ENCODE measurements around the gene PLD4. TPM values are rescaled to one million over a fixed set of nuclear protein-coding genes. Genes with fewer than 3 reads are reported as not detected.

PLD4 gene
- total and polyA plus RNA-seq, 2 experiments from 2014 or later: 0.77 TPM; not detected in 1

DNA sequence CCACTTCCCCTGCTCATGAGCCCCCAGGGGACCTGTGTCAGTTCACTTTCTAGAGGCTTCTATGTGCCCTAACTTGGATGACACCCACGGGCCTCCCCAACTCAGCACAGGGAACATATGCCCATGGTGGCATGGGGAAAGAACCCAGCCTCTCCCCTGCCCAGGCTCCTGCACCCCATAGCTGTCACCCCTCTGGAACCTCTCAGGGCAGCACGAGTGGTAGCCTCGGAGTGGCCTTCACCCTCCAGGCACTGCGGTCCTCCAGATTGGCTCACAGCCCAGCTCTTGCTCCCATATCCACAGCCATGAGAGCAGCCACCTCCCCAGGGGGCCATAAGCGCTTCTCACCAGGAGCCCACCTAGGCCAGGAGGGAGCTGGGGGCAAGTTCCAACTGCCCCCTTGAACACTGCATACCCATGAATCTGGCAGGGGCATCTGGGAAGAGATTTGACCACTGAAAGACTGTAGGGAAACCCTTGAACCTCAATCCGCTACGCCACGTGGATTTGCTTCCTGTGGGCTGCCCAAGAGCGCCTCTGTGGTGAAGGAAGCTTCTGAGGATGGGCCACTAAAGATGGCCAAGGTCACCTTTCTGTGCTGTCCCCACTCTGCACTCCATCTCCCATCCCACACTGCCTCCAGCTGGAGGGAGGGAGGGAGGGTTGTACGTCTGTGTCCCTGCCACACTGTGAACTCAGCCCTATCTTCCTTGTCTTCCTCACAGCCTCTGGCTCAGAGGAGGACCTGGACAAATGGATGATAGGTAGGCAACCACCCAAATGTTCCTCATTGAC, 11.9 kb downstream of the PLD4 start:
- Histone ChIP-seq H3K4me2 (no peak overlapping the region), H3K4me3 (no peak overlapping the region), H3K79me2 (no peaks in the 10 kb centered on the region), H3K9me3 (ENCODE audit: low read depth) (no peaks in the 10 kb centered on the region), H3K36me3 (replicated peaks; ENCODE audit: insufficient read depth, low read depth) (no peaks in the 10 kb centered on the region), H2AFZ (no peak overlapping the region), H3K27ac (no peak overlapping the region), H3K27me3 (peaks cover 63% of the 10 kb centered on the region), H3K9me2 (replicated peaks; ENCODE audit: insufficient read depth) (no peaks in the 10 kb centered on the region), H3K4me1 (ENCODE audit: insufficient read depth) (peaks cover 10% of the 10 kb centered on the region), H4K20me1 (ENCODE audit: insufficient read depth, poor library complexity, severe bottlenecking) (no peaks in the 10 kb centered on the region)
- TF ChIP-seq, protein P1, sequence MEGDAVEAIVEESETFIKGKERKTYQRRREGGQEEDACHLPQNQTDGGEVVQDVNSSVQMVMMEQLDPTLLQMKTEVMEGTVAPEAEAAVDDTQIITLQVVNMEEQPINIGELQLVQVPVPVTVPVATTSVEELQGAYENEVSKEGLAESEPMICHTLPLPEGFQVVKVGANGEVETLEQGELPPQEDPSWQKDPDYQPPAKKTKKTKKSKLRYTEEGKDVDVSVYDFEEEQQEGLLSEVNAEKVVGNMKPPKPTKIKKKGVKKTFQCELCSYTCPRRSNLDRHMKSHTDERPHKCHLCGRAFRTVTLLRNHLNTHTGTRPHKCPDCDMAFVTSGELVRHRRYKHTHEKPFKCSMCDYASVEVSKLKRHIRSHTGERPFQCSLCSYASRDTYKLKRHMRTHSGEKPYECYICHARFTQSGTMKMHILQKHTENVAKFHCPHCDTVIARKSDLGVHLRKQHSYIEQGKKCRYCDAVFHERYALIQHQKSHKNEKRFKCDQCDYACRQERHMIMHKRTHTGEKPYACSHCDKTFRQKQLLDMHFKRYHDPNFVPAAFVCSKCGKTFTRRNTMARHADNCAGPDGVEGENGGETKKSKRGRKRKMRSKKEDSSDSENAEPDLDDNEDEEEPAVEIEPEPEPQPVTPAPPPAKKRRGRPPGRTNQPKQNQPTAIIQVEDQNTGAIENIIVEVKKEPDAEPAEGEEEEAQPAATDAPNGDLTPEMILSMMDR (IDR thresholded peaks at IDR 0.05; ENCODE audit: poor library complexity): no peak
- TF ChIP-seq EZH2 (IDR thresholded peaks at IDR 0.05; ENCODE audit: borderline replicate concordance) (no peak), EZH2phosphoT487 (IDR thresholded peaks at IDR 0.05; ENCODE audit: low read depth, severe bottlenecking, unreplicated experiment) (no peak)
- WGBS (ENCODE audit: low lambda C conversion rate, missing lambda C conversion rate): 83% methylated on average over 10 of the region's 10 CpGs
- DNase-seq (ENCODE audit: low spot score): no peak

DNA sequence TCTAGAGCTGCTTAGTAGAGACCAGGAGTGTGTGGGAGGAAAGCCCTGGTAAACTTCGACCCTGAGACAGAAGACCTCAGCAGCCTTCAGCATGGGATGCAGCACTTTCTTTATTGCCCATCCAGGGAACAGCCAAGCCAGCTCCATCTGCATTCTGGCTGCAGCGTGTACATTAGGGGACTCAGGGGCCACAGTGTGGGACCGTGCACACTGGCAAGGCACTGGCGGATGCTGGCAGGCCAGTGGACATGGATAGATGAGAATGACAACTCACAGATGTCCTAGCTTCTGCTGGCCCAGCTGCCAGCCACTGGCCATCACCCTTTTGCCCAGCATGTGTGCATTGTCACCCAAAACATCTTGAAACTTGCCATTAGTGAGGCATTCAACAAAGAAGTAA, 12.5 kb downstream of the PLD4 start:
- H3K36me3 ChIP-seq (replicated peaks; ENCODE audit: insufficient read depth, low read depth): no peaks in the 10 kb centered on the region
- H3K9me3 ChIP-seq (ENCODE audit: low read depth): no peaks in the 10 kb centered on the region
- H3K9me2 ChIP-seq (replicated peaks; ENCODE audit: insufficient read depth): no peaks in the 10 kb centered on the region
- no peaks in the 10 kb centered on the region for H4K20me1 ChIP-seq (ENCODE audit: insufficient read depth, poor library complexity, severe bottlenecking)
- no peak overlapping the region for H2AFZ ChIP-seq
- H3K4me2 ChIP-seq: no peak overlapping the region
- no peak for DNase-seq (ENCODE audit: low spot score)
- peaks cover 57% of the 10 kb centered on the region for H3K27me3 ChIP-seq
- H3K4me3 ChIP-seq: no peak overlapping the region
- no peak overlapping the region for H3K27ac ChIP-seq
- 81% methylated on average over 4 of the region's 4 CpGs for WGBS (ENCODE audit: low lambda C conversion rate, missing lambda C conversion rate)
- peaks cover 10% of the 10 kb centered on the region for H3K4me1 ChIP-seq (ENCODE audit: insufficient read depth)
- TF ChIP-seq EZH2phosphoT487 (IDR thresholded peaks at IDR 0.05; ENCODE audit: low read depth, severe bottlenecking, unreplicated experiment) (no peak), EZH2 (IDR thresholded peaks at IDR 0.05; ENCODE audit: borderline replicate concordance) (no peak)
- TF ChIP-seq, protein P1 (IDR thresholded peaks at IDR 0.05; ENCODE audit: poor library complexity): no peak
- no peaks in the 10 kb centered on the region for H3K79me2 ChIP-seq

DNA sequence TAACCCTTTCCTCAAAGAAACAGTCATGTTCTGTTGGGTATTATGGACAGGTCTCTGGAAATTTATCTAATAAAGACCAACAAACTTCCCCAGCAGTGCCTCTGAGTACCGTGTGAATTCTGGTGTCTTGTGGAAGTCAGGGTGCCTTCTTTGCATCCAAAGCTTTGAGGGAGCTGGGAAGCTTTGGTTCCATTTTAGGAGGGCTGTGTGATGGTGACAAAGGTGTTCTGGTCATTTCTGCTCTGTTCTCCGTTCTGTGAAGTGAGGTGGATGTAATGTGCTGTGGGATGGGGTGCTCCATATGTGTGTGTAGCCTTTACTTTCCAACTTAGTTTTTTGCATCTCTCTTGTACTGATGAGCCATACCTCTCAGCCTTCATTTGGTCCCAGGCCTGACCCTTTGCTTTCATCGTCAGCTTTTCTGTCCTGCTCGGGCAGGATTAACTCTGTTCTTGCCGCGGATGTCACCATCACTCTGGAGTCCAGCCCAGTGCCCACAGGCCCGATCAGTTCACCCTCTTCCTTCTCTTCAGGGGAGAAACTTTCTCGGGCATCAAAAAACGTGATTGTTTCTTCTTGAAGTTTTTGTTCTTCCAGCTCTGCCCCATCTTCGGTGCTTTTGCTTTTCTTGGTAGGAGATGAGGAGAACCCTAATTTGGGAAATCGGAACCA, 13.2 kb downstream of the PLD4 start:
- H4K20me1 ChIP-seq (ENCODE audit: insufficient read depth, poor library complexity, severe bottlenecking): no peaks in the 10 kb centered on the region
- H3K36me3 ChIP-seq (replicated peaks; ENCODE audit: insufficient read depth, low read depth): no peaks in the 10 kb centered on the region
- no peak for DNase-seq (ENCODE audit: low spot score)
- no peak overlapping the region for H3K27ac ChIP-seq
- H3K9me3 ChIP-seq (ENCODE audit: low read depth): no peaks in the 10 kb centered on the region
- no peaks in the 10 kb centered on the region for H3K79me2 ChIP-seq
- no peak overlapping the region for H3K4me2 ChIP-seq
- peaks cover 50% of the 10 kb centered on the region for H3K27me3 ChIP-seq
- H2AFZ ChIP-seq: no peak overlapping the region
- TF ChIP-seq, protein P1 (IDR thresholded peaks at IDR 0.05; ENCODE audit: poor library complexity): no peak
- TF ChIP-seq EZH2phosphoT487 (IDR thresholded peaks at IDR 0.05; ENCODE audit: low read depth, severe bottlenecking, unreplicated experiment): no peak
- no peak for TF ChIP-seq EZH2 (IDR thresholded peaks at IDR 0.05; ENCODE audit: borderline replicate concordance)
- H3K9me2 ChIP-seq (replicated peaks; ENCODE audit: insufficient read depth): no peaks in the 10 kb centered on the region
- H3K4me1 ChIP-seq (ENCODE audit: insufficient read depth): peaks cover 3% of the 10 kb centered on the region
- WGBS (ENCODE audit: low lambda C conversion rate, missing lambda C conversion rate): 83% methylated on average over 11 of the region's 11 CpGs
- H3K4me3 ChIP-seq: no peak overlapping the region
